GM18909 (cell line): ENCODE results near the gene TBCE.

Experiments used
- ATAC-seq: cut with Tn5 transposase; IDR thresholded peaks from one replicate; pipeline ENCODE4 v1.9.1; 2021; ENCODE audit warnings: mild to moderate bottlenecking; ENCODE audit not compliant: unreplicated experiment, poor library complexity

The TBCE gene

GRCh38 chr1:235495030-235495429 lies 127.8 kb downstream of the TBCE start:
- ATAC-seq = no peak

- no peak for ATAC-seq
Measured at GRCh38 chr1:235495551-235495950, 128.3 kb downstream of the TBCE start.

- no peak for ATAC-seq
Measured at GRCh38 chr1:235500971-235501540, 133.8 kb downstream of the TBCE start.
